Measurements from ENCODE around the gene FGF13. TPM values are rescaled to one million over a fixed set of nuclear protein-coding genes. Genes with fewer than 3 reads are reported as not detected.

The FGF13 gene
- total RNA-seq, 1 donor from 2014 or later: 23.8 TPM

DNA sequence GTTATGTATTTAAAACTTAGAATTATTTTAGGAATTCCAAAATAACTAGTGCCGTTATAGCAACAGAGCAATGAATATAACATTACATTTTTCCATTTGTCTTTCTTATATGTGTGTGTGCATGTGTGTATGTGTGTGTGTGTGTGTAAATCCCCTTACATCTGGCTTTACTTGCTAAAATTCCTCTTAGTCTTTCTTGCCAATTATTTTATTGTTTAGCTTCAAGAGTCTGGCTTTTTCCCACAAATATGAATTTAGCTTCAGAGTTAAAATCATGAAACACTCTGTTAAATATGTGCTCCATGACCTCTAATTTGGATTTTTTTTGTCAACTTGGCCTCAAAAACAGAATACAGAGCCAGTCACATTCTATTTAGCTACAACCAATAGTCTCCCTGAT lies 18.9 kb downstream of the FGF13 start:
- H3K4me3 ChIP-seq: no peak overlapping the region
- no peaks in the 10 kb centered on the region for H3K79me2 ChIP-seq (ENCODE audit: low read depth)
- H2AFZ ChIP-seq (replicated peaks): no peak overlapping the region
- no peaks in the 10 kb centered on the region for H3K27me3 ChIP-seq
- no peak for DNase-seq (ENCODE audit: low spot score)
- H3K9me3 Mint-ChIP-seq: no peaks in the 10 kb centered on the region
- H3K9me3 ChIP-seq (ENCODE audit: low read depth): no peaks in the 10 kb centered on the region
- no peaks in the 10 kb centered on the region for H4K20me1 ChIP-seq (ENCODE audit: low read depth)
- no peaks in the 10 kb centered on the region for H3K36me3 ChIP-seq
- no peaks in the 10 kb centered on the region for H3K4me1 Mint-ChIP-seq
- H3K27me3 Mint-ChIP-seq (ENCODE audit: insufficient read depth, low read depth): no peaks in the 10 kb centered on the region
- TF ChIP-seq, protein P1, sequence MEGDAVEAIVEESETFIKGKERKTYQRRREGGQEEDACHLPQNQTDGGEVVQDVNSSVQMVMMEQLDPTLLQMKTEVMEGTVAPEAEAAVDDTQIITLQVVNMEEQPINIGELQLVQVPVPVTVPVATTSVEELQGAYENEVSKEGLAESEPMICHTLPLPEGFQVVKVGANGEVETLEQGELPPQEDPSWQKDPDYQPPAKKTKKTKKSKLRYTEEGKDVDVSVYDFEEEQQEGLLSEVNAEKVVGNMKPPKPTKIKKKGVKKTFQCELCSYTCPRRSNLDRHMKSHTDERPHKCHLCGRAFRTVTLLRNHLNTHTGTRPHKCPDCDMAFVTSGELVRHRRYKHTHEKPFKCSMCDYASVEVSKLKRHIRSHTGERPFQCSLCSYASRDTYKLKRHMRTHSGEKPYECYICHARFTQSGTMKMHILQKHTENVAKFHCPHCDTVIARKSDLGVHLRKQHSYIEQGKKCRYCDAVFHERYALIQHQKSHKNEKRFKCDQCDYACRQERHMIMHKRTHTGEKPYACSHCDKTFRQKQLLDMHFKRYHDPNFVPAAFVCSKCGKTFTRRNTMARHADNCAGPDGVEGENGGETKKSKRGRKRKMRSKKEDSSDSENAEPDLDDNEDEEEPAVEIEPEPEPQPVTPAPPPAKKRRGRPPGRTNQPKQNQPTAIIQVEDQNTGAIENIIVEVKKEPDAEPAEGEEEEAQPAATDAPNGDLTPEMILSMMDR (IDR thresholded peaks at IDR 0.05): no peak
- TF ChIP-seq EZH2 (IDR thresholded peaks at IDR 0.05) (no peak), EZH2phosphoT487 (IDR thresholded peaks at IDR 0.05) (no peak)
- no peak overlapping the region for H3K27ac Mint-ChIP-seq
- H3K27ac ChIP-seq: no peak overlapping the region
- no peak overlapping the region for H3K4me2 ChIP-seq
- H3K36me3 Mint-ChIP-seq: no peaks in the 10 kb centered on the region
- H3K9ac ChIP-seq: no peak overlapping the region
- H3K4me1 ChIP-seq: no peaks in the 10 kb centered on the region
- H3F3A ChIP-seq (ENCODE audit: low read depth): no peaks in the 10 kb centered on the region
- no peak overlapping the region for H3K4me3 Mint-ChIP-seq

DNA sequence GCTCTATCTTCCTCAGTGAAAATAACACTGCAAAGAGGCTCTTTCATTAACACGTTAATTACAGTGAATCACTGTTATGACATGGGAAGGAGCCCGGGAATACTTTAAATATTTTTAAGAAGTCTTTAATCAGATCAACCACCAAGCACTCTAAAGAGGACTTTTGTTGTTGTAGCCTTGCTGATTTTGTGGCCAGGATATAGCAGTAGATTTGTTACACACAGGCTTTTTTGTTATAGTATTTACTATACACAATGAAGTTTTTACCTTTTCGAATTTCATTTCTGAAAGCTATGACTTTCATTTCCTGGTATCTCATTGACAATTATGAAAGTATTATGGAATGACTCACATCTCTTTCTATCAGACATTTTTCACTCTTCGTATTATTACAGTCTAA lies 20.3 kb downstream of the FGF13 start:
- Histone ChIP-seq H3K9ac (no peak overlapping the region), H4K20me1 (ENCODE audit: low read depth) (no peaks in the 10 kb centered on the region), H3K9me3 (ENCODE audit: low read depth) (no peaks in the 10 kb centered on the region), H3F3A (ENCODE audit: low read depth) (no peaks in the 10 kb centered on the region), H3K4me1 (no peaks in the 10 kb centered on the region), H2AFZ (replicated peaks) (no peak overlapping the region), H3K79me2 (ENCODE audit: low read depth) (no peaks in the 10 kb centered on the region), H3K27ac (no peak overlapping the region), H3K4me3 (no peak overlapping the region), H3K4me2 (no peak overlapping the region), H3K27me3 (no peaks in the 10 kb centered on the region), H3K36me3 (no peaks in the 10 kb centered on the region)
- no peaks in the 10 kb centered on the region for H3K27me3 Mint-ChIP-seq (ENCODE audit: insufficient read depth, low read depth)
- H3K4me1 Mint-ChIP-seq: no peaks in the 10 kb centered on the region
- TF ChIP-seq, protein P1 (IDR thresholded peaks at IDR 0.05): no peak
- TF ChIP-seq EZH2phosphoT487 (IDR thresholded peaks at IDR 0.05) (no peak), EZH2 (IDR thresholded peaks at IDR 0.05) (no peak)
- H3K9me3 Mint-ChIP-seq: no peaks in the 10 kb centered on the region
- H3K36me3 Mint-ChIP-seq: no peaks in the 10 kb centered on the region
- H3K27ac Mint-ChIP-seq: no peak overlapping the region
- no peak for DNase-seq (ENCODE audit: low spot score)
- no peak overlapping the region for H3K4me3 Mint-ChIP-seq

DNA sequence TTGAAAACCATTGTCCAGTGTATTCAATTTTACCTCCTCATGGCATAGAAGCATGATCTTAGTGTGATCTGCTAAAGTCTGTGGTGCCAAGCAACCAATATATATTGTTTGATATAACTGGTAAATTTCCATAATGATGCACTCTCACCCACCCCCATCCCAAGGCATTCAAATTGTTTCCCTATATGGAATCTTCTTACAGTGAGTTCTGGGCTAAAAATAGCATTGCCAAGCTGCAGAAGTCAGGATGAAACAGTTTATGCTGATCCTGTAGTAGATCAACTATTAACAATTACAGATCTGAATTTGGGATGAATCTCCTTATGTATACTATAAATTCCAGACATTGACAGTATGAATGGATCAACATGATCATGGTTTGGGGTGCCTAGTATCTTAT lies 20.9 kb downstream of the FGF13 start:
- H3K4me1 Mint-ChIP-seq: no peaks in the 10 kb centered on the region
- H3K4me3 Mint-ChIP-seq: no peak overlapping the region
- Histone ChIP-seq H3K9me3 (ENCODE audit: low read depth) (no peaks in the 10 kb centered on the region), H3K4me2 (no peak overlapping the region), H4K20me1 (ENCODE audit: low read depth) (no peaks in the 10 kb centered on the region), H3K27me3 (no peaks in the 10 kb centered on the region), H3K36me3 (no peaks in the 10 kb centered on the region), H2AFZ (replicated peaks) (no peak overlapping the region), H3F3A (ENCODE audit: low read depth) (no peaks in the 10 kb centered on the region), H3K4me1 (no peaks in the 10 kb centered on the region), H3K9ac (no peak overlapping the region), H3K4me3 (no peak overlapping the region), H3K27ac (no peak overlapping the region), H3K79me2 (ENCODE audit: low read depth) (no peaks in the 10 kb centered on the region)
- no peaks in the 10 kb centered on the region for H3K27me3 Mint-ChIP-seq (ENCODE audit: insufficient read depth, low read depth)
- no peaks in the 10 kb centered on the region for H3K36me3 Mint-ChIP-seq
- DNase-seq (ENCODE audit: low spot score): no peak
- H3K27ac Mint-ChIP-seq: no peak overlapping the region
- no peaks in the 10 kb centered on the region for H3K9me3 Mint-ChIP-seq
- TF ChIP-seq EZH2phosphoT487 (IDR thresholded peaks at IDR 0.05) (no peak), EZH2 (IDR thresholded peaks at IDR 0.05) (no peak)
- TF ChIP-seq, protein P1 (IDR thresholded peaks at IDR 0.05): no peak
